ENCODE measurements around the gene GRIN1. TPM values are rescaled to one million over a fixed set of nuclear protein-coding genes. Genes with fewer than 3 reads are reported as not detected.

The GRIN1 gene
- total RNA-seq, 1 donor = not detected

DNA sequence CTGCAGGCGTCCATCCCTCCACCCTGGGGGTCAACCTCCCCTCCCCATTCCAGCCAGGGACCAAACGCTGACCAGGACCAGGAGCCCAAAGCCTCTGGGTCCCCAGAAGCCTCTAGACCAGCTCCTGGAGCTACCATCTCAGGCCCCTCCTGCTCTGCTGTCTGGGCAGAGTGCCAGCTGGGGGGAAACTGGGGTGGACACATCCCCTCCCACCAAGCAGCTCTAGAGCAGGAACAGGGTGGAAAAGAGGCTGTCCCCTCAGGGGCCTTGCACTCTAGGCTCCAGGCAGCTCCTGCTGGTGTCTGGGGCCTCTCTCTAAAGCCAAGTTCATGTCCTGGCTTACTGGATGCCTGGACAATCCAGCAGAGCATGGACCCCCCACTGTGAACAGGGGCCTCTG lies 53.9 kb downstream of the GRIN1 start:
- no peak for DNase-seq (ENCODE audit: low read depth)
- TF ChIP-seq, protein P1, sequence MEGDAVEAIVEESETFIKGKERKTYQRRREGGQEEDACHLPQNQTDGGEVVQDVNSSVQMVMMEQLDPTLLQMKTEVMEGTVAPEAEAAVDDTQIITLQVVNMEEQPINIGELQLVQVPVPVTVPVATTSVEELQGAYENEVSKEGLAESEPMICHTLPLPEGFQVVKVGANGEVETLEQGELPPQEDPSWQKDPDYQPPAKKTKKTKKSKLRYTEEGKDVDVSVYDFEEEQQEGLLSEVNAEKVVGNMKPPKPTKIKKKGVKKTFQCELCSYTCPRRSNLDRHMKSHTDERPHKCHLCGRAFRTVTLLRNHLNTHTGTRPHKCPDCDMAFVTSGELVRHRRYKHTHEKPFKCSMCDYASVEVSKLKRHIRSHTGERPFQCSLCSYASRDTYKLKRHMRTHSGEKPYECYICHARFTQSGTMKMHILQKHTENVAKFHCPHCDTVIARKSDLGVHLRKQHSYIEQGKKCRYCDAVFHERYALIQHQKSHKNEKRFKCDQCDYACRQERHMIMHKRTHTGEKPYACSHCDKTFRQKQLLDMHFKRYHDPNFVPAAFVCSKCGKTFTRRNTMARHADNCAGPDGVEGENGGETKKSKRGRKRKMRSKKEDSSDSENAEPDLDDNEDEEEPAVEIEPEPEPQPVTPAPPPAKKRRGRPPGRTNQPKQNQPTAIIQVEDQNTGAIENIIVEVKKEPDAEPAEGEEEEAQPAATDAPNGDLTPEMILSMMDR (IDR thresholded peaks at IDR 0.05; ENCODE audit: insufficient read depth, low read length) = no peak
- no peak overlapping the region for H3K4me3 ChIP-seq (ENCODE audit: low read depth, low read length)

DNA sequence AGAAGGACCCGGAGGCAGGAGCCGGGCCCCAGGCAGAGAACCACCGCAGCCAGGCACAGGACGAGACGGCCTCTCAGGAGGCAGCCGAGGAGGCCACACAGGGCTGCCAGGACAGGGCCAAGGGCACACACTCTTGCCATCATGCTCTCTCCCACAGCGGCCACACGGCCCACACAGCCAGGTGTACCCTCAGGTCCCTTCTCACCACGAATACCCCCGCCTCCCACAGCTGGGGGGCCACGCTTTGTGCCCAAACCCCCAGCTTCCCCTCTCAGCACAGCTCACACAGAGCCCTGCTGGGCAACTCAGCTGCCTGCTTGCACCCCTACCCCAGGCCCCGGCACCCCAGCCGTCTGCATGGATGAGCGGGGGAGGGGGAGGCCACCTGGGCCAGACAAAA lies 54.8 kb downstream of the GRIN1 start:
- TF ChIP-seq, protein P1 (IDR thresholded peaks at IDR 0.05; ENCODE audit: insufficient read depth, low read length) = no peak
- H3K4me3 ChIP-seq (ENCODE audit: low read depth, low read length) = no peak overlapping the region
- no peak for DNase-seq (ENCODE audit: low read depth)

DNA sequence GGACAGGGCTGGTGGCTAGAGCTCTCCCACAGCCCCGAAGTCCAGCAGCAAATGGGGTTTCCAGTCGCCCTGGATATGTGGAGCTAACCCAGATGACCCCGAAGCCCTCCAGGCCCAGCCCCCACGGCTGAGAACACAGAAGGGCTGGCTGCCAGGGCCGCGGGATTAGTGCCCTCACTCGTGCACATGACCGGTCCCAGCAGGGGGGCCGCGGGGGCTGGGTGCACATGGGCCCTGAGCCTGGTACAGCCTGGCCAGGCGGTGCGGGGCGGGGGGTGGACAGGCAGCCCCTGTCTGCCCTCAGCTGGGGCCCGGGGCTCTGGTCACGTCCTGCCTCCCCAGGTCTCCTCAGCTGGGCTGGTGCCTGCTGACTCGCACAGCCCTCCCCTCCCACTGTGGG lies 55.4 kb downstream of the GRIN1 start:
- no peak overlapping the region for H3K4me3 ChIP-seq (ENCODE audit: low read depth, low read length)
- DNase-seq (ENCODE audit: low read depth) = no peak
- TF ChIP-seq, protein P1 (IDR thresholded peaks at IDR 0.05; ENCODE audit: insufficient read depth, low read length) = no peak

DNA sequence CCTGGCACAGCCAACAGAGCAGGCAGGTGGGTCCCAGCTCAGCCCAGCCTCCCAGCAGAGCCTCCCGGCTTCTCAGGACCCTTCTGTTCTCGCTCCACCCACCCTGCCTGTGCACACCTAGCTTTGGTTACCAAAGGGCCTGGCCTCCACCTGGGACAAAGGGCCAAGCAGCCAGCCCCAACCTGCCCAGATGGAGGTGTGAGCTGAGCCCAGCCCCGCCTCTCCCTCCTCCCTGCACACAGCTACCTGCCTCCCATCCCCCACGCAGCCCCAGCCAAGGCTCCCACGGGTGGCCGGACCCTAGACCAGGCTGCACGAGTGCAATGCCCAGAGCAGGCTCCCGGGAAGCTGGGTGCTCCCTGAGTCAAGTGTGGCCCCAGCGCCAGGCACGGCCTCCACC lies 56.0 kb downstream of the GRIN1 start:
- TF ChIP-seq, protein P1 (IDR thresholded peaks at IDR 0.05; ENCODE audit: insufficient read depth, low read length) = no peak
- DNase-seq (ENCODE audit: low read depth) = no peak
- no peak overlapping the region for H3K4me3 ChIP-seq (ENCODE audit: low read depth, low read length)

DNA sequence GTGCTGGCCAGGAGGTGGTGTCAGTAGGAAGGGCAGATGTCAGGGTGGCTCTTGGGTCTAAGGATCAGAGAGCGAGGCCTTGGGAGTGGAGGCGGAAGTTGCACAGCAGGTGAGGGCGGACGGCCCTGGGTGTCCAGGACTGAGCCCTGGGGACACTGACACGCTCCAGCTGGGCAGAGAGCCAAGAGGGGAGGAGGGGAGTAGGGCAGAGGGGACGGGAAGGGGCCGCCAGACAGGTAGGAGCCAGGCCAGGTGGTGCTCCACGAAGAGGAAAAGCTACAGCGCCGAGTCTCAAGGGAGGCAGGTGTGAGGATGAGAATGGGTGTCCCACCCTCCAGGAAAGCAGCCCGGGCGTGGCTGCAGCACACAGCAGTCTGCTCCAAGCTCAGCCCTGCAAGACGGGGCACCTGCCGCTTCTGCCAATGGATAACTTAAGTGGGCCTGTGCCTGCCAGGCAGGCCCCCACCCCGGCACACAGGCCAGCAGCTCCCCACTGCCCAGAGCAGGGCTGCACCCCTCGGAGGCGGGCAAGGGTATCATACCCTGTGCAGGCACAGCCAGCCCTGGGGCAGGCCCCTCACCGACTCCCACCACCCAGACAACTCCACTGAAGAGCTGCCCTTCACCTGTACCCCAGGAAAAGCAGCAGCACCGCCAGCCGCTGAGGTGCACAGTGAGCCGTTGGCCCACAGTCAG lies 56.7 kb downstream of the GRIN1 start:
- TF ChIP-seq, protein P1 (IDR thresholded peaks at IDR 0.05; ENCODE audit: insufficient read depth, low read length) = no peak
- H3K4me3 ChIP-seq (ENCODE audit: low read depth, low read length) = no peak overlapping the region
- DNase-seq (ENCODE audit: low read depth) = no peak

DNA sequence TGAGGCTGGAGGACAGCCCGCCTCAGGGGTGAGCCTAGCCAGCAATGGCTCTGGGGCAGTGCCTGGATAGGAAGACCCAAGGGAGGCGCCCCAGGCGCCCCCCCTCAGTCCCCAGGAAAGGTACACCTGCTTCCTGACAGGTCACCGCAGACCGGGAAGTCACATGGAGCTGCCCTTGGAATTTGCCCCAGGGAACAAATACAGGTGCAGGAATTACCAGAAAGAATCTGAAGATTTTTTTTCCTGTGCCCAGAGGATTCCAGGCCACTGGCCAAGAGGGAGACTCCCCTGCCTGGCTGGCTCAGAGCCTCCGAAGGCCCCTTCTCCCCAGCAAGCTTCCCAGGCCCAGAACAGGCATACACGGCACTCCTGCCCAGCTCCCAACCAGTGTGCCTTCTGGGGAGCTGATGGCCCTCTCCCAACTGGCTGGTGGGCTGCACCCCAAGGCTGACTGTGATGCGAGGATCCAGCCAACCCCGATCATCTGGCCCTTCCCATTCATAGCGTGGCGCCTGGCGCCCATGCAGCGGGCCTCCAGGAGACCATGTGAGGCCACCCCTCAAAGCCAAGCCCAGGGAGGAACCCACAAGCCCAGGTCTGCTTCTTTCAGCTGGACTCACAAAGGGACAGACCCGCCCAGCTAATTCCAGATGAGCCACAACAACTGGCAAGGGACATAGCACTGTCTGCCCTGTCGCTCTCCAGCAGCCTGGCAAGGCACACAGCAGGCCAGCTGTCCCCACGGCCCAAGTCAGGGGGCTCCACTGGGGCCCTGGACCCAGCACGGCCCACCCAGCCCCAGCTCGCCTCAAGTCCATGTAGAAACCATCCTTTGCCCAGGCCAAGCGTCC lies 59.3 kb downstream of the GRIN1 start:
- no peak for DNase-seq (ENCODE audit: low read depth)
- H3K4me3 ChIP-seq (ENCODE audit: low read depth, low read length) = peak overlapping the region; percentile 62
- TF ChIP-seq, protein P1 (IDR thresholded peaks at IDR 0.05; ENCODE audit: insufficient read depth, low read length) = no peak
